Stimulated activated naive CD4-positive, alpha-beta T cell (primary cell): ENCODE measurements around the gene SPEN.
"Not testable (repeated sequence)": the region's sequence is repeated elsewhere in the genome, so short reads cannot be mapped to it uniquely, and the experiment has no call there.

ENCODE experiments used
- DNase-seq, 6 experiments: peaks; one replicate each; lab custom pipeline; 2025; lab: John Stamatoyannopoulos, UW

SPEN gene, protein sequence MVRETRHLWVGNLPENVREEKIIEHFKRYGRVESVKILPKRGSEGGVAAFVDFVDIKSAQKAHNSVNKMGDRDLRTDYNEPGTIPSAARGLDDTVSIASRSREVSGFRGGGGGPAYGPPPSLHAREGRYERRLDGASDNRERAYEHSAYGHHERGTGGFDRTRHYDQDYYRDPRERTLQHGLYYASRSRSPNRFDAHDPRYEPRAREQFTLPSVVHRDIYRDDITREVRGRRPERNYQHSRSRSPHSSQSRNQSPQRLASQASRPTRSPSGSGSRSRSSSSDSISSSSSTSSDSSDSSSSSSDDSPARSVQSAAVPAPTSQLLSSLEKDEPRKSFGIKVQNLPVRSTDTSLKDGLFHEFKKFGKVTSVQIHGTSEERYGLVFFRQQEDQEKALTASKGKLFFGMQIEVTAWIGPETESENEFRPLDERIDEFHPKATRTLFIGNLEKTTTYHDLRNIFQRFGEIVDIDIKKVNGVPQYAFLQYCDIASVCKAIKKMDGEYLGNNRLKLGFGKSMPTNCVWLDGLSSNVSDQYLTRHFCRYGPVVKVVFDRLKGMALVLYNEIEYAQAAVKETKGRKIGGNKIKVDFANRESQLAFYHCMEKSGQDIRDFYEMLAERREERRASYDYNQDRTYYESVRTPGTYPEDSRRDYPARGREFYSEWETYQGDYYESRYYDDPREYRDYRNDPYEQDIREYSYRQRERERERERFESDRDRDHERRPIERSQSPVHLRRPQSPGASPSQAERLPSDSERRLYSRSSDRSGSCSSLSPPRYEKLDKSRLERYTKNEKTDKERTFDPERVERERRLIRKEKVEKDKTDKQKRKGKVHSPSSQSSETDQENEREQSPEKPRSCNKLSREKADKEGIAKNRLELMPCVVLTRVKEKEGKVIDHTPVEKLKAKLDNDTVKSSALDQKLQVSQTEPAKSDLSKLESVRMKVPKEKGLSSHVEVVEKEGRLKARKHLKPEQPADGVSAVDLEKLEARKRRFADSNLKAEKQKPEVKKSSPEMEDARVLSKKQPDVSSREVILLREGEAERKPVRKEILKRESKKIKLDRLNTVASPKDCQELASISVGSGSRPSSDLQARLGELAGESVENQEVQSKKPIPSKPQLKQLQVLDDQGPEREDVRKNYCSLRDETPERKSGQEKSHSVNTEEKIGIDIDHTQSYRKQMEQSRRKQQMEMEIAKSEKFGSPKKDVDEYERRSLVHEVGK (N-terminal part only)

GRCh38 chr1:15847100-15847892 is at the start of gene SPEN:
Gene SPEN, plus strand, starts transcription at chr1:15847707. Its CDS starts 361 bp downstream, at chr1:15848068.
- peak; percentile 92 to 98 (median 96) for DNase-seq

DNA sequence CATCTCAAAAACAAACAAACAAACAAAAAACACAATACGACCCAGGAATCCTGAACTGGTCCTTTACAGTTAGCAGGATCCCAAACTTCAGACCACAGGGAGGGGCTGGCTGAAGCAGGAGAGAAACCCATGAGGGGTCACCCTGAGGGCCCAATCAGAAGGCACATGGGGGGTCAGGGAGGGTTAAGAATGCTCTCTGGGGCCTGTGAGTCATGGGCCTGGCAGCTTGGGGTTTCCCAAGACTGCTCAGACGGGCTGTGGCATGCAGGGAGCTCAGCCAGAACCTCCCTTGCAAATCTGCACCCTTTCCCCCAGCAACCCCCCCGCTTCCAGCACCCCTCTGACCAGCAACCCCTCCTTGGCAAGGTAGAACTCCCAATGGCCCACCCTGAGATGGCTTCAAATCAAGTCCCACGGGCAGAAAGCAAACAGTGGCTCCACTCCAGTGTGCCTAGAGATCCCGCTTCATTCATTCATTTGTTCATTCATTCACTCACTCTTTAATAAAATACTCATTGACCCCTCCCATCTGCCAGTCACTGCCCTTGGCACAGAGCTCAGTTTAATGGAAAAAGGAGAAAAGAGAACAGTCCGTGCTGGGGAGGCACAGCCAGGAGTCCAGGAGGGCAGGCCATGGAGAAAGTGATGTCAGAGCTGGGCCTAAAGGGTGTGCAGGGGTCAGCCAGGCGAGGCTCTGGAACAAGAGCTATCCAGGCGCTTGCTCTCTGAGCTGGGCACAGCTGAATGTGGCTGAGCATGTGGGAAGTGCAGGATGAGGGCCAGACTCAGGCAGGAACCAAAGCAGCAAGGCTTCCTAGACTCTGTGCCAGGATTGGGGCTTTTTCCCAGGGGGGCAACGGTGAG is 48.3 kb upstream of the SPEN start:
- DNase-seq: no peak

DNA sequence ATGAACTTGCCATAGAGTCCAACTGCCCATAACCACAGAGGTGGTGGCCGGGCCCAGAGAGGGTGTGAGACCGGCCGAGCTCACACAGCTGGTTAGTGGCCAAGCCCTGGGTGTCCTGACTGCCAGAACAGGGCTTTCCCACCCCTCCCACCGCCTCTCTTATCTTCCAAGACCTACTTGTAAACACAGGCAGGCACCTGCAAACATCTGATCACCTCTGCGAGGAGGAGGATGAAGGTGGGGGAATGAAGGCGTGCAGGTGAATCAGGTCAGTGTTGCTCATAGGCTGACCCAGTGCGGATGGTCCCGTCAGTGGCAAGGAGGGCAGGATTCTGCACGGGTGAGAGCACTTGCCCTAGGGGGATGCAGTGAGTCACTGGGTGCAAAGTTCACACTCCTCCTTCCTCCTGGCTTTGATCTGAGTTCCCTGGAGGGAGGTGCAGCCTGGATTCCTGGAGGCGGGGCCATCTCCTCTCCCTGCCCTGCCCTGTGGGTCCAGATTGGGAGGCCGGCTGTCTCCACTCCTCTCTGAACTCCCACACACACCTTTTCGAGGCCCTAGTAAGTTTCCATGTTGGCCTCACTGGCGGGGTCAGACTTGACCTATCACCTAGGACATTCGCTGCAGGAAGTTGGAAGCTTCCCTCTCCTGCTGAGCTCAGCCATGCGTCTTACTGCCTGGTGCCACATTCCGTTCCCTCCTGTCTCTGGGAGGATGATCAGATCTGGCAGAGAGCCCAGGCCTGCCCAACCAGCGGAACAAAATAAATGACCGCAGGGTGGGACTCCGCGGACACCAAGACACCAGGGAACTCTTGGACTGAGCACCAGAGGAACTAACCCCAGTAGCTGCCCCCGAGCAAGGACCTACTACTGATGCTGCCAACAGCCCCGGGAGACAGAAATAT is 47.3 kb upstream of the SPEN start:
- no peak for DNase-seq

- no peak for DNase-seq
These were observed 45.1 kb upstream of the SPEN start for GRCh38 chr1:15802234-15802965.

DNA sequence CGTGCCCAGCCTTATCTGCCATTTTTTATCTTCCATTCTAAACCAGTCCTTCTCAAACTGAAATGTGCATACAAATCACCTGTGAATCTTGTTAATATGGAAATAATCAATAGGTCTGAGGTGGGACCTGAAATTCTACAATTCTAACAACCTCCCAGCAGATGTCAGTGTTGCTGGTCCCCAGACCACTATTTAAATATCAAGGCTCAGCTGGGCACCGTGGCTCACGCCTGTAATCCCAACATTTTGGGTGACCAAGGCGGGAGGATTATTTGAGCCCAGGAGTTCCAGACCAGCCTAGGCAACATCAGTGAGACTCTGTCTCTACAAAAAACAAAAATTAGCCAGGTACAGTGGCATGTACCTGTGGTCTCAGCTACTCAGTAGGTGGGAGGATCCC is 44.1 kb upstream of the SPEN start:
- peak in 3 of 6 experiments; percentile 1 to 17 (median 14) for DNase-seq

DNA sequence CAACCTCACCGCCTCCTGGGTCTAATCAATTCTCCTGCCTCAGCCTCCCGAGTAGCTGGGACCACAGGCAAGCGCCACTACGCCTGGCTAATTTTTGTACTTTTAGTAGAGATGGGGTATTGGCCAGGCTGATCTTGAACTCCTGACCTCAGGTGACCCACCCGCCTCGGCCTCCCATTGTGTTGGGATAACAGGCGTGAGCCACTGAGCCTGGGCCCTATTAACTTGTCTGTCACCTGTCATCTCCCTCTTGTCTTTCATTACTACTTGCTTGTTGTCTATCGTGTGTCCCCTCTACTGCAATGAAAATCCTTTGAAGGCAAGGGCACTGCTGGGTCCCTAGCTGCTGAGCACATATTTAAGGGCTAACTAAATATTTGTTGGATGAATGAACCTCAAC is 43.4 kb upstream of the SPEN start:
- DNase-seq: no peak

DNA sequence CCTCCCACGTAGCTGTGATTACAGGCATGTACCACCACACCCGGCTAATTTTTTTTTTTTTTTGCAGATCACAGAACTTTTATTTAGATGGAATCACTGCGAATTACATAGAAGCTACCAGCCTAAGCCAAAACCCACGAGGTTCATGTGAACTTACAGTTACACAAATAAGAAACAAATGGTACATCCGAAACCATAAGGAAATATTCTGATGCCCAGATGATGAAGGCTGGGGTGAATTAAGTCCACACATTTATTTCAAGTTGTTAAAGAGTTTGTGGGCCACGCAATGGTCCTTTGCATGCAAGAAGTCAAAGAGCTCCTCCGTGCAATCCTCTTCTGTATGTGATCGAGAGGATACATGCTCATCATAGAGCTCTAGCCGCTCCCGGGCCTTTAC is 40.4 kb upstream of the SPEN start:
- DNase-seq: no peak

DNA sequence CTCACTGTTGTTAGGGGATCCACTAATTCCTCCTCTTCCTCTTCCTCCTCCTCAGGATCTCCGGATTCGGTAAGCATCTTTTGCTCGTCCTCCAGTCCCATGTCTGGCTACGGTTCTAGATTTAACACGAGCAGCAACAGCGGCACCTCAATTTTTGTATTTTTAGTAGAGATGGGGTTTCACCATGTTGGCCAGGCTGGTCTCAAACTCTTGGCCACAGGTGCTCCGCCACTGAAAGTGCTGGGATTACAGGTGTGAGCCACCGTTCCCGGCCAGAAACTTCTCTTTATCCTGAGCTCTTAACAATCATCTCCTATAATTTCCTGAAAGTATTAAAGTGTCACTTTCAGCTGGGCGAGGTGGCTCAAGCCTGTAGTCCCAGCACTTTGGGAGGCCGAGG is 40.0 kb upstream of the SPEN start, which contains the start of gene UQCRHL:
Gene UQCRHL, minus strand, starts transcription at position 101 of the 400 bp plus-strand sequence. Its CDS starts 0 bp downstream, at position 101.
- DNase-seq: not testable (repeated sequence)

DNA sequence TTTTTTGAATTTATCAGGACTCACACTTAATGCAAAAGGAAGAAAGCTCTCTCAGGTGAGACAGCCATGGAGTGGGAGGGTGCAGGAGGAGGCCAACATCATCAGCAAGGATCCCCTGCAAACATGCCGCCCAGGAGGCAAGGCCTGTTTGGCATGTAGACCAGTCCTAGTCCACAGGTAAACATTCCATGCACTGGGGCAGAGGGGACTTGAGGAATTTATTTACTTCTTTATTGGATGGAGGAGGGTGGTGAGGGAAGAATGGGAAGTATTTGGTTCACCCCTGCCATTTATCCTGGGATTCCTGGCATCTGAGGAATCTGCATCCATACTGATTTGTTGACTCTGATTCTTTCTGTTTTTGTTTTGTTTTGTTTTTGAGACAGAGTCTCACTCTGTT is 38.6 kb upstream of the SPEN start:
- no peak for DNase-seq

DNA sequence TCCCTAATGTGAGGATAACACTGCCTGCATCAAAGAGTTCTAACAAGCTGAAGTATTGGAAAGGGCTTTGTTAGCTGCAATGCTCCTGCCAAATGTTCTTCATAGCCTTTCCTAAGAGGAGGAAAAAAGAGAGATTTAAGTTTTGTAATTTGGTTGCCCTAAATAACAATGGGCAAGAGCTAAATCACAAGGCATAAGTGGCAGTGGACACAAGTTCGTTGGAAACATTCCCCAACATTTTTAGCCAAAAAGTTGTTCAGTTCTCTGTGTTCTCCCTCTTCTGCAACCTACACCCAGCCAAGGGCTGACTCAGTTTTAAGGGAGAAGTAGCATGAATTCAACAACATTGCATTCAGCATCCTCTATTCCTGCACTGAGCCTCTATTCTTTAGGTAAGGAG is 37.4 kb upstream of the SPEN start:
- DNase-seq: no peak

GRCh38 chr1:15816674-15817073 is 30.8 kb upstream of the SPEN start:
- no peak for DNase-seq

DNA sequence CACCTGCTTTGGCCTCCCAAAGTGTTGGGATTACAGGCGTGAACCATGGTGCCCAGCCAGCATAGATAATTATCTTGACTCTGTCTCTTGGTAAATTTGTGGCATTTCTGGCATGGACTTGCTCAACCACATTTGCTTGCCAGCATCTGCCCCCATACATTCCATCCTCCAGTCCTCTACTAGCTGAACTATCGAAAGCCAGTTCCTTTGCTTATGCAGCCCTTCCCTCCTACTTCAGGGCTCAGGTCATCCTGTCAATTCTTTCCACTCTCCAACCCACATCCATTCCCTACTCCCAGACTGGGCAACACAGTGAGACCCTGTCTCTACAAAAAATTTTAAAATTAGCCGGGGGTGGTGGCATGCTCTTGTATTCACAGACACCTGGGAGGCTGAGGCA is 27.0 kb upstream of the SPEN start:
- DNase-seq: no peak

GRCh38 chr1:15825800-15826199 is 21.7 kb upstream of the SPEN start:
- DNase-seq: no peak

DNA sequence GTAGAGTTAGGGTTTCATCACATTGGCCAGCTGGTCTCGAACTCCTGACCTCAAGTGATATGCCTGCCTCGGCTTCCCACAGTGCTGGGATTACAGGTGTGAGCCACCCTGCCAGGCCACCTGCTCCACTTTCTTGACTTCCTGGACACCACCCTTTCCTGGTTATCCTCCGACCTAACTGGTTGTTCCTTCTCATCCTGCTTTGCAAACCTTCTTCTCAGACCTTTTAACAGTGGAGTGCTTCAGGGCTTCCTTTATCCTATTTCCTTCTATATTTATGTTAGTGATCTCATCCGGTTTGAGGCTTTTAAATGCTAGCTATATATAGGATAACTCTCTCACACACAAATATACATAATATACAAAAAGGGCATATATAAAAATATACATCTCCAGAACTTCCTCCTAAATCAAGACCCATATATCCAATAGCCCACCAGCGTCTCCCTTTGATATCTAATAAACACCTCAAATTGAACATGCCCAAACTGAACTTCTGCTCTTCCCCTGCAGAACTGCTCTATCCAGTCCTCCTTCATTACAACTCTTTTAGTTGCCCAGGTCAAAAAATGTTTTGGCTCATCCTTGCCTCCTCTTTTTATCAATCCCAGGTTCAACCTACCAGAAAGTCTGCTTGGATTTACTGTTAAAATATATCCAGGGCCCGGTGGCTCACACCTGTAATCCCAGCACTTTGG is 20.5 kb upstream of the SPEN start:
- no peak for DNase-seq

DNA sequence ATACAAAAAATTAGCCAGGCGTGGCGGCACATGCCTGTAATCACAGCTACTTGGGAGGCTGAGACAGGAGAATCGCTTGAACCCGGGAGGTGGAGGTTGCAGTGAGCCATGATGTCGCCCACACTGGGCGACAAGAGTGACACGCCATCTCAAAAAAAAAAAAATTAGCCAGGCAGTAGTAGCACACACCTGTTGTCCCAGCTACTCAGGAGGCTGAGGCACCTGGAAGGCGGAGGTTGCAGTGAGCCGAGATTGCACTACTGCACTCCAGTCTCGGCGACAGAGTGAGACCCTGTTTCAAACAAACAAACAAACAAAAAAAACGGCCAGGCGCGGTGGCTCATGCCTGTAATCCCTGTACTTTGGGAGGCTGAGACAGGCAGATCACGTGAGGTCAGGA is 19.9 kb upstream of the SPEN start:
- DNase-seq: not testable (repeated sequence)

- not testable (repeated sequence) for DNase-seq
These were observed 18.6 kb upstream of the SPEN start for GRCh38 chr1:15828931-15829330.

DNA sequence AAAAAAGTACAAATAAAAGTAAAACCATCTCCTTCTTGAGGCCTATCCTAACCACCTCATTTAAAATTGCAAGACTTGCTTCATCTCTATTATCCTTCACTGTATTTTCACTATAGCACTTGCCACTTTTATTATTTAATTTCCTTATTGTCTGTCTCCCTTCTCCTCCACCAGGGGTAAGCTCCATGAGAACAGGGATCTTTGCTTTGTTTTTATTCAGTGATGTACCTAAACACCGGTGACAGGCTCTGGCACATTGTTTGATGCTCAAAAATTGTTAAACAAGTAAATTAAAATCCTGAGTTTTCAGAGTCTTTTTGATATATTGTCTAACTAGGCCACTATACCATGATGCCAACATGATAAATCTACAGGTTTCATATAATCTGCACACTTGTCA is 17.2 kb upstream of the SPEN start:
- DNase-seq: no peak
